H1 (cell line): ENCODE measurements around the gene CHST3. TPM values are rescaled to one million over a fixed set of nuclear protein-coding genes. Genes with fewer than 3 reads are reported as not detected.

Experiments used
- CTCF ChIA-PET: fragments of 300-600 bp; sonication (Branson Sonifier 250); formaldehyde crosslinking; loops from one replicate; lab custom pipeline; 2021; ENCODE audit not compliant: partially characterized antibody; lab: Charles Lee
- POLR2A ChIA-PET: fragments of 300-600 bp; sonication (Branson Sonifier 250); formaldehyde crosslinking; loops from one replicate; lab custom pipeline; 2021; ENCODE audit warnings: inconsistent platforms; ENCODE audit not compliant: partially characterized antibody; lab: Charles Lee
- DNase-seq, 2 experiments: peaks; one replicate each; pipeline versions ENCODE4 v3.0.0 to v3.0.0-alpha.2; 2010 to 2022; ENCODE audit warnings: low spot score in 2 of 2, low read depth in 1 of 2, mixed read lengths in 1 of 2
- FAIRE-seq: peaks from 2 replicates; lab custom pipeline; 2011; peaks lifted over from hg19 to GRCh38; lab: Jason Lieb, UNC
- H2AFZ ChIP-seq: 2 replicates; pipeline ENCODE4 v1.8.1; 2012; ENCODE audit warnings: low read length, inconsistent platforms
- H2AK5ac ChIP-seq: 2 replicates; pipeline ENCODE4 v1.6.1; 2013; ENCODE audit warnings: low read depth, low read length
- H2BK120ac ChIP-seq: replicated peaks from 2 replicates; pipeline ENCODE3; 2013; ENCODE audit warnings: low read depth, low read length, inconsistent platforms
- H2BK12ac ChIP-seq: 2 replicates; pipeline ENCODE4 v1.6.1; 2013; ENCODE audit warnings: low read depth, low read length
- H2BK15ac ChIP-seq: 2 replicates; pipeline ENCODE4 v1.6.1; 2013; ENCODE audit warnings: low read length
- H2BK20ac ChIP-seq: 2 replicates; pipeline ENCODE4 v1.6.1; 2013; ENCODE audit warnings: low read length
- H2BK5ac ChIP-seq: 2 replicates; pipeline ENCODE4 v1.6.1; 2013; ENCODE audit warnings: low read depth, low read length
- H3K14ac ChIP-seq: 2 replicates; pipeline ENCODE4 v1.6.1; 2013; ENCODE audit warnings: inconsistent platforms; ENCODE audit not compliant: insufficient read length
- H3K18ac ChIP-seq: 2 replicates; pipeline ENCODE4 v1.6.1; 2013; ENCODE audit warnings: low read length; ENCODE audit errors: extremely low read depth
- H3K23ac ChIP-seq: 2 replicates; pipeline ENCODE4 v1.6.1; 2013; ENCODE audit warnings: inconsistent platforms; ENCODE audit not compliant: insufficient read length
- H3K23me2 ChIP-seq: 2 replicates; pipeline ENCODE4 v1.6.1; 2013; ENCODE audit warnings: low read depth, low read length
- H3K27ac ChIP-seq: 2 replicates; pipeline ENCODE4 v1.6.1; 2011; ENCODE audit warnings: low read depth, low read length, inconsistent platforms
- H3K27me3 ChIP-seq, 4 experiments: replicated peaks in 1 of 4; 1 replicate in 1 of 4; 2 replicates in 3 of 4; pipeline versions ENCODE4 v1.6.1 to v1.8.1; 2011 to 2013; ENCODE audit warnings: low read length in 3 of 4, mild to moderate bottlenecking in 3 of 4, inconsistent platforms in 2 of 4, mixed read lengths in 2 of 4, moderate library complexity in 1 of 4; ENCODE audit not compliant: control insufficient read depth in 3 of 4, insufficient read depth in 3 of 4; ENCODE audit errors: extremely low read depth in 1 of 4
- H3K36me3 ChIP-seq, 4 experiments: 2 replicates each; pipeline versions ENCODE4 v1.6.1 to v1.8.1; 2011 to 2013; ENCODE audit warnings: mild to moderate bottlenecking in 4 of 4, low read length in 3 of 4, moderate library complexity in 2 of 4, control low read depth in 1 of 4, inconsistent platforms in 1 of 4; ENCODE audit not compliant: insufficient read depth in 4 of 4, control insufficient read depth in 2 of 4
- H3K4ac ChIP-seq: replicated peaks from 2 replicates; pipeline ENCODE3; 2013; ENCODE audit warnings: low read length, low read depth, mixed read lengths, inconsistent platforms; ENCODE audit not compliant: insufficient read length
- H3K4me1 ChIP-seq, 4 experiments: replicated peaks in 1 of 4; 1 replicate in 1 of 4; 2 replicates in 3 of 4; pipeline versions ENCODE4 v1.6.1 to v1.8.1; 2011 to 2013; ENCODE audit warnings: low read length in 3 of 4, inconsistent platforms in 2 of 4, mixed read lengths in 1 of 4; ENCODE audit not compliant: insufficient read depth in 4 of 4, control insufficient read depth in 3 of 4
- H3K4me2 ChIP-seq, 2 experiments: 2 replicates each; pipeline versions ENCODE4 v1.6.1 to v1.8.1; 2011 to 2013; ENCODE audit warnings: low read depth in 2 of 2, low read length in 2 of 2, control low read depth in 1 of 2, inconsistent platforms in 1 of 2, mild to moderate bottlenecking in 1 of 2; ENCODE audit not compliant: insufficient read depth in 1 of 2
- H3K4me3 ChIP-seq, 4 experiments: fragments of 200-600, 300-600 bp in 1 of 4; sonication (generic), shearing (Covaris generic), sonication (Bioruptor Twin) in 1 of 4; 2 replicates each; pipeline versions ENCODE4 v1.5.1 to v1.8.1; 2011 to 2016; ENCODE audit warnings: low read length in 4 of 4, low read depth in 3 of 4, control low read depth in 2 of 4, inconsistent platforms in 2 of 4, mild to moderate bottlenecking in 2 of 4, mixed read lengths in 1 of 4, moderate library complexity in 1 of 4; ENCODE audit not compliant: insufficient read depth in 2 of 4; ENCODE audit errors: extremely low read depth in 1 of 4
- H3K56ac ChIP-seq: replicated peaks from 2 replicates; pipeline ENCODE3; 2013; ENCODE audit warnings: low read depth, mild to moderate bottlenecking, mixed read lengths, low read length, inconsistent platforms; ENCODE audit not compliant: insufficient read length
- H3K79me1 ChIP-seq: 2 replicates; pipeline ENCODE4 v1.6.1; 2013; ENCODE audit warnings: low read depth, low read length, control low read depth
- H3K79me2 ChIP-seq, 2 experiments: 2 replicates each; pipeline versions ENCODE4 v1.6.1 to v1.8.1; 2012 to 2013; ENCODE audit warnings: low read length in 2 of 2, mild to moderate bottlenecking in 2 of 2, inconsistent platforms in 1 of 2; ENCODE audit not compliant: insufficient read depth in 2 of 2, control insufficient read depth in 1 of 2
- H3K9ac ChIP-seq, 4 experiments: replicated peaks in 1 of 4; 1 replicate in 1 of 4; 2 replicates in 3 of 4; pipeline versions ENCODE4 v1.6.1 to v1.8.1; 2011 to 2013; ENCODE audit warnings: low read depth in 3 of 4, low read length in 3 of 4, control low read depth in 2 of 4, mild to moderate bottlenecking in 2 of 4, moderate library complexity in 2 of 4, inconsistent platforms in 1 of 4; ENCODE audit errors: extremely low read depth in 1 of 4
- H3K9me3 ChIP-seq, 2 experiments: 2 replicates each; pipeline versions ENCODE4 v1.6.1 to v1.8.1; 2012 to 2013; ENCODE audit warnings: mild to moderate bottlenecking in 2 of 2, moderate library complexity in 2 of 2, control low read depth in 1 of 2, inconsistent platforms in 1 of 2, low read depth in 1 of 2, low read length in 1 of 2, mixed read lengths in 1 of 2; ENCODE audit not compliant: insufficient read depth in 2 of 2
- H4K20me1 ChIP-seq, 2 experiments: replicated peaks in 1 of 2; 2 replicates each; pipeline versions ENCODE3 to v1.8.1; 2011 to 2013; ENCODE audit warnings: inconsistent platforms in 2 of 2, low read length in 2 of 2, mild to moderate bottlenecking in 1 of 2; ENCODE audit not compliant: insufficient read depth in 2 of 2, control insufficient read depth in 1 of 2
- H4K5ac ChIP-seq: 2 replicates; pipeline ENCODE4 v1.6.1; 2013; ENCODE audit warnings: low read length, low read depth, mixed read lengths, inconsistent platforms; ENCODE audit not compliant: insufficient read length
- H4K8ac ChIP-seq: 2 replicates; pipeline ENCODE4 v1.8.0; 2013; ENCODE audit warnings: mild to moderate bottlenecking, moderate library complexity, low read length, inconsistent platforms; ENCODE audit not compliant: insufficient read depth; ENCODE audit errors: extremely low read depth
- H4K91ac ChIP-seq: replicated peaks from 2 replicates; pipeline ENCODE3; 2013; ENCODE audit warnings: low read length, mixed read lengths, inconsistent platforms; ENCODE audit not compliant: insufficient read length
- CBX8 ChIP-seq: fragments of 300-800, 300-1000 bp; sonication (generic); IDR thresholded peaks from 2 replicates; pipeline ENCODE4 v1.7.1; 2016; ENCODE audit warnings: low read depth, low read length, borderline replicate concordance
- CHD1 ChIP-seq: IDR thresholded peaks from 2 replicates; pipeline ENCODE4 v1.6.1; 2012; ENCODE audit warnings: low read depth, low read length, improper control_type of control experiment
- CTBP2 ChIP-seq: IDR thresholded peaks from 2 replicates; pipeline ENCODE4 v1.7.0; 2011; ENCODE audit warnings: borderline replicate concordance, mild to moderate bottlenecking, moderate library complexity, mixed read lengths, low read length; ENCODE audit not compliant: insufficient read depth, insufficient read length
- EZH2 ChIP-seq: fragments of 200-600 bp; sonication (generic); IDR thresholded peaks from 2 replicates; pipeline ENCODE4 v1.7.1; 2012; ENCODE audit warnings: low read depth, mild to moderate bottlenecking, moderate library complexity, low read length, inconsistent platforms; ENCODE audit not compliant: severe bottlenecking
- KDM1A ChIP-seq: fragments of 200-600, 300-600 bp; sonication (generic); IDR thresholded peaks from 2 replicates; pipeline ENCODE4 v1.7.1; 2016; ENCODE audit warnings: mild to moderate bottlenecking, low read length, borderline replicate concordance
- SIN3A ChIP-seq, 2 experiments: IDR thresholded peaks in 1 of 2; conservative IDR thresholded peaks in 1 of 2; 2 replicates each; pipeline ENCODE4 v1.6.1; 2011 to 2012; ENCODE audit warnings: low read length in 2 of 2, improper control_type of control experiment in 1 of 2, low read depth in 1 of 2, mild to moderate bottlenecking in 1 of 2
- SIX5 ChIP-seq: IDR thresholded peaks from 2 replicates; pipeline ENCODE4 v1.6.1; 2011; ENCODE audit warnings: mild to moderate bottlenecking, low read depth, low read length
- SUZ12 ChIP-seq: fragments of 200-600 bp; sonication (generic); IDR thresholded peaks from 2 replicates; pipeline ENCODE4 v1.6.1; 2012; ENCODE audit warnings: mild to moderate bottlenecking, inconsistent platforms, low read length, moderate library complexity, mixed read lengths
- ZNF274 ChIP-seq: IDR thresholded peaks from 2 replicates; pipeline ENCODE4 v1.7.0; 2012; ENCODE audit warnings: low read length, borderline replicate concordance; ENCODE audit errors: extremely low read depth
- WGBS, 2 experiments: shearing (Covaris generic) in 1 of 2; methylation state at CpG; one replicate each; pipeline versions ENCODE4 v1.1.6 to v1.1.7; 2013 to 2015; ENCODE audit warnings: low lambda C conversion rate in 2 of 2, mixed read lengths in 2 of 2, inconsistent platforms in 1 of 2, low coverage in 1 of 2, missing lambda C conversion rate in 1 of 2; ENCODE audit not compliant: insufficient replicate concordance in 2 of 2, insufficient coverage in 1 of 2, insufficient read length in 1 of 2; ENCODE audit errors: extremely low coverage in 1 of 2, missing lambda C conversion rate in 1 of 2; 5-methylcytosine and 5-hydroxymethylcytosine counted together
- polyA plus RNA-seq, 7 experiments: library from polyadenylated mRNA; depleted of rRNA in 3 of 7; stranded (reverse) in 5 of 7; unstranded in 2 of 7; fragments of >200 nt in 5 of 7; fragments of 200-250 nt in 2 of 7; gene quantifications; 1 replicate in 5 of 7; 2 replicates in 1 of 7; 4 replicates in 1 of 7; pipeline versions ENCODE4 v1.2.1 to v1.2.3, GENCODE V29; 2011 to 2013; ENCODE audit warnings: missing spikeins in 2 of 7, mixed read lengths in 2 of 7
- total RNA-seq: library from RNA; stranded (reverse); fragmentation: NEBNext Ultra II Directional; extraction: Animal tissue kit (Norgen Biotek cat#: 25700); gene quantifications from 2 replicates; pipeline ENCODE4 v1.2.1, GENCODE V29; 2021

Gene CHST3
- total and polyA plus RNA-seq, 2 of the 8 experiments (the other 6 are each of a cell fraction or from before 2014, with no cell fraction given), result 2.0 to 5.8 TPM

DNA sequence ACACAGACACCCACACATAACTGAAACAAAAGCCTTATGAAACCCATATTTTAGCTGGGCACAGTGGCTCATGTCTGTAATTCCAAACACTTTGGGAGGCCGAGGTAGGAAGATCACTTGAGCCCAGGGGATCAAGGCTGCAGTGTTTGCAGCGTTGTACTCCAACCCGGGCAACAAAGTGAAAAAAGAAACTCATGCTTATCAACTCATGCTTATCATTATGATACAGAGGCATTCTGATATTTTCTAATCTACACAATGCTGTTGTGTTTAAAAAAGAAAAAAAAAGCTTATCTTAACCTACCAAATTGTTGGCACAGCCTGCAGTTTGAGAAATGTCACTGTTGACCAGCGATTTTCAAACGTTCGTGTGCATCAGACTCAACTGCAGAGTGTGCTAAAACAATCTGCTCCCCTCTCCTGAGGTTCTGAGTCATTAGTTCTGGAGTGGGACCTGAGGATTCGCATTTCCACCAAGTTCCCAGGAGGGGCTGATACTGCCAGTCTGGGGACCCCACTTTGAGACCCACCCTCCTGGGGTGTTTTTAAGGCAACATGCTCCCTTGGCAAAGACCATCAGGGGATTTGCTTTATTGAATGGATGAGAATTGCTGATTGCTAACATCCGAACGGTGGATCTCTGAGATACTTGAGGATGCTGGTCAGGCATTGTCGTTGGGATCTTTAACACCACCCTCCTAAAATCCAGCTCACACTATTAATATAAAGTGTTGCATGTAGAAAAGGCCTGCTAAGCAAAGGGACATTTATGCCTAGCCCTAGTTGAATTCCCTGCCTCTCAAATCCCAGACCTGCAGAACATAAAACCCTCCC is 16.2 kb downstream of the CHST3 start:
- no peaks in the 10 kb centered on the region for H4K20me1 ChIP-seq
- no peak overlapping the region for H3K23ac ChIP-seq
- no peak for TF ChIP-seq SIN3A (conservative IDR thresholded peaks at IDR 0.05 in 1 of 2, IDR thresholded peaks at IDR 0.05 in 1 of 2; ENCODE audit: low read depth in 1 of 2, low read length in 2 of 2)
- no peak for TF ChIP-seq CHD1
- no peak for TF ChIP-seq EZH2
- no peak for TF ChIP-seq KDM1A
- TF ChIP-seq SIX5, result no peak
- no peak for TF ChIP-seq CTBP2
- no peak for TF ChIP-seq SUZ12
- TF ChIP-seq CBX8, result no peak
- no peak for TF ChIP-seq ZNF274

More for the DNA sequence above, 16.2 kb downstream of the CHST3 start:
- Histone ChIP-seq H2BK20ac (no peak overlapping the region), H2BK12ac (no peak overlapping the region), H3K4me1 (peaks cover 0 to 14% (median 4%) of the 10 kb centered on the region in 4 experiments; a peak in 4 of 7 replicates), H2AFZ (no peak overlapping the region), H3K23me2 (no peaks in the 10 kb centered on the region), H3K36me3 (no peaks in the 10 kb centered on the region), H3K9me3 (no peaks in the 10 kb centered on the region), H3K4me3 (no peak overlapping the region), H3K27ac (no peak overlapping the region), H3K9ac (no peak overlapping the region), H4K91ac (no peak overlapping the region), H2BK15ac (no peak overlapping the region), H2BK5ac (no peak overlapping the region), H2AK5ac (no peak overlapping the region), H2BK120ac (no peak overlapping the region), H3K4ac (no peak overlapping the region), H3K27me3 (no peaks in the 10 kb centered on the region), H3K79me1 (no peaks in the 10 kb centered on the region; the same call in 1 of the 2 replicates), H4K5ac (no peak overlapping the region), H3K79me2 (no peaks in the 10 kb centered on the region), H3K14ac (no peak overlapping the region), H3K18ac (no peak overlapping the region), H3K56ac (no peak overlapping the region), H4K8ac (no peak overlapping the region), H3K4me2 (no peak overlapping the region)
- FAIRE-seq, result no peak
- POLR2A ChIA-PET, result interaction anchor here (1.1 kb wide), 1 partner anchor 10 kb away, joined by 3 read pairs; no protein-coding TSS in a partner anchor
- WGBS, 2 experiments, result 72% methylated on average over 10 of the region's 10 CpGs; no CpG with 5 or more reads in 1 of the 2 experiments
- DNase-seq, result no peak
- CTCF ChIA-PET, result interaction anchor here (0.6 to 2.6 kb wide), 6 partner anchors 9 to 946 kb away, joined by 3 to 23 read pairs (median 5); no protein-coding TSS in a partner anchor
